Chondrocyte (in vitro differentiated cells): ENCODE data around the gene RASGRP3. TPM values are rescaled to one million over a fixed set of nuclear protein-coding genes. Genes with fewer than 3 reads are reported as not detected.

Experiments used
- DNase-seq: peaks from one replicate; pipeline ENCODE4 v3.0.0; 2021; ENCODE audit warnings: mixed read lengths, low spot score
- H3K27ac Mint-ChIP-seq: one replicate; pipeline ENCODE4 v1.8.0; 2021; ENCODE audit warnings: mild to moderate bottlenecking, moderate library complexity, mixed read lengths; ENCODE audit not compliant: unreplicated experiment
- H3K27me3 Mint-ChIP-seq: 2 replicates; pipeline ENCODE4 v1.8.0; 2021; ENCODE audit warnings: low read depth, mixed read lengths
- H3K36me3 Mint-ChIP-seq: 2 replicates; pipeline ENCODE4 v1.8.0; 2021; ENCODE audit warnings: low read depth, mixed read lengths
- H3K4me1 Mint-ChIP-seq: 2 replicates; pipeline ENCODE4 v1.8.0; 2021; ENCODE audit warnings: low read depth, mild to moderate bottlenecking, mixed read lengths
- H3K4me3 Mint-ChIP-seq: one replicate; pipeline ENCODE4 v1.8.0; 2021; ENCODE audit warnings: mild to moderate bottlenecking, moderate library complexity, mixed read lengths; ENCODE audit not compliant: unreplicated experiment
- H3K9me3 Mint-ChIP-seq: 2 replicates; pipeline ENCODE4 v1.8.0; 2021; ENCODE audit warnings: low read depth, mixed read lengths
- total RNA-seq: library from RNA; stranded (reverse); gene quantifications from 3 replicates; pipeline ENCODE4 v1.2.1, GENCODE V29; 2021
- TF ChIP-seq, protein P1 (sequence below): fragments of 200-600 bp; sonication (generic); IDR thresholded peaks from 2 replicates; pipeline ENCODE4 v1.5.0; 2021; ENCODE audit warnings: antibody characterized with exemption, mild to moderate bottlenecking, moderate library complexity

Gene RASGRP3
- total RNA-seq, 1 donor from 2014 or later: 3.0 TPM

DNA sequence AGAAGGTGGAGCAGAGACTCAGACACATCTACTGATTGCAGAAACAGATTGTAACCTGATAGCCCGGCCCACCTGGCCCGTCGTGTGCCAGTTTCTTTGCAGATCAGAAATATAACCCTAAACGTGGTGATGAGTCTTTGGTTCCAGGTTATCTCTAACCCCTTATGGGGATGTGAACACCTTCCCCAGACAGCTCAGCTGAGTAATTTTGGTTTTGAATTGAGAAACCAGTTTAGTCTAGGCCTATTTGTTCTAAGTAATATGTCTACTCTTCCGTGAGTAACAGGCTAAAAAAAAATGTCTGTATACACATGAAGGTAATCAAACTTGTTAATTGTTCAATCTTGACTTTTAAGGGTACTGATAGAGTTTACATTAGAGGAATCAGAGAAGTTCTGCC, 35.7 kb downstream of the RASGRP3 start:
- H3K27ac Mint-ChIP-seq: no peak overlapping the region
- TF ChIP-seq, protein P1, sequence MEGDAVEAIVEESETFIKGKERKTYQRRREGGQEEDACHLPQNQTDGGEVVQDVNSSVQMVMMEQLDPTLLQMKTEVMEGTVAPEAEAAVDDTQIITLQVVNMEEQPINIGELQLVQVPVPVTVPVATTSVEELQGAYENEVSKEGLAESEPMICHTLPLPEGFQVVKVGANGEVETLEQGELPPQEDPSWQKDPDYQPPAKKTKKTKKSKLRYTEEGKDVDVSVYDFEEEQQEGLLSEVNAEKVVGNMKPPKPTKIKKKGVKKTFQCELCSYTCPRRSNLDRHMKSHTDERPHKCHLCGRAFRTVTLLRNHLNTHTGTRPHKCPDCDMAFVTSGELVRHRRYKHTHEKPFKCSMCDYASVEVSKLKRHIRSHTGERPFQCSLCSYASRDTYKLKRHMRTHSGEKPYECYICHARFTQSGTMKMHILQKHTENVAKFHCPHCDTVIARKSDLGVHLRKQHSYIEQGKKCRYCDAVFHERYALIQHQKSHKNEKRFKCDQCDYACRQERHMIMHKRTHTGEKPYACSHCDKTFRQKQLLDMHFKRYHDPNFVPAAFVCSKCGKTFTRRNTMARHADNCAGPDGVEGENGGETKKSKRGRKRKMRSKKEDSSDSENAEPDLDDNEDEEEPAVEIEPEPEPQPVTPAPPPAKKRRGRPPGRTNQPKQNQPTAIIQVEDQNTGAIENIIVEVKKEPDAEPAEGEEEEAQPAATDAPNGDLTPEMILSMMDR: no peak
- H3K4me3 Mint-ChIP-seq: no peak overlapping the region
- no peak for DNase-seq
- peaks cover 4% of the 10 kb centered on the region for H3K4me1 Mint-ChIP-seq
- peaks cover 4% of the 10 kb centered on the region for H3K9me3 Mint-ChIP-seq
- peaks cover 2% of the 10 kb centered on the region for H3K36me3 Mint-ChIP-seq
- H3K27me3 Mint-ChIP-seq: no peaks in the 10 kb centered on the region

- Mint-ChIP-seq H3K27ac (no peak overlapping the region), H3K36me3 (peaks cover 2% of the 10 kb centered on the region), H3K9me3 (peaks cover 4% of the 10 kb centered on the region), H3K4me1 (peaks cover 4% of the 10 kb centered on the region), H3K4me3 (no peak overlapping the region), H3K27me3 (no peaks in the 10 kb centered on the region)
- TF ChIP-seq, protein P1: no peak
- no peak for DNase-seq
Observed at GRCh38 chr2:33513480-33513879, 37.0 kb downstream of the RASGRP3 start.

DNA sequence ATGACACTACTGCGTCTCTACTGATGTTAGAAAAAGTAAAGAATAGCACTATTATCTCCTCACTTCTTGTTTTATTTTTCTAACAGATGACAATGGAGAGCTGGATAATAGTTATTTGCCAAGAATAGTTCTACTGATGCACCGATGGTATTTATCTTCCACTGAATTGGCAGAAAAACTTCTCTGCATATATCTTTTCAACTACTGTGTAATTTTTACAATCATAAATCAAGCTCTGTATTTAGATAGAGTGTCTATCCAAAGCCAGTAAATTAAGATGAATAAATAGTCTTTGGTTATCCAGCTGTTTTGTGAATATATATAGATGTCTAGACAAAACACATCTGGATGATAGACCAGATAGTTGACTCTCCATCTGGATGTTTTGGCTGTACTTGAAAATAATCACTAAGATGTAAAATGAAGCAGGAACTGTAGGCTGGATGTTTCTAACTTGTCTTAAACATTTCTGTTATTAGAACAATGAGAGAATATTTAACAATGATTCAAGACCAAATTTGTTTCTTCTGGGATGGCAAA, 40.1 kb downstream of the RASGRP3 start:
- Mint-ChIP-seq H3K4me3 (no peak overlapping the region), H3K27me3 (no peaks in the 10 kb centered on the region), H3K9me3 (peaks cover 4% of the 10 kb centered on the region), H3K36me3 (peaks cover 2% of the 10 kb centered on the region), H3K4me1 (peaks cover 10% of the 10 kb centered on the region), H3K27ac (no peak overlapping the region)
- TF ChIP-seq, protein P1: no peak
- no peak for DNase-seq

- Mint-ChIP-seq H3K27ac (no peak overlapping the region), H3K36me3 (peaks cover 2% of the 10 kb centered on the region), H3K27me3 (no peaks in the 10 kb centered on the region), H3K4me1 (peaks cover 26% of the 10 kb centered on the region), H3K9me3 (peaks cover 4% of the 10 kb centered on the region), H3K4me3 (no peak overlapping the region)
- no peak for DNase-seq
- TF ChIP-seq, protein P1: no peak
Observed at GRCh38 chr2:33518200-33518599, 41.8 kb downstream of the RASGRP3 start.

DNA sequence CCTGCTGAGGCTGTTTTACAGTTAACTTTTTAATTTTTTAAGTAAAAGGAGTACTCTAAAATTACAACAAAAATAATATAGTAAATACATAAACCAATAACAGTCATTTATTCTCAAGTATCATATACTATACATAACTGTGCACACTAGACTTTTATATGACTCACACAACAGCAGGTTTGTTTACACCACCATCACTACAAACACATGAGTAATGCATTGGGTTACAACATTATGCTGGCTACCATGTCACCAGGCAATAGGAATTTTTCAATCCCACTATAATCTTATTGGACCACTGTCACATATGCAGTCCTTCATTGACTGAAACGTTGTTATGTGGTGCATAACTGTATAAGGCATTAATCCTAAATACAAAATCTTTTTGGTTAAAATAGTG, 42.5 kb downstream of the RASGRP3 start:
- TF ChIP-seq, protein P1: no peak
- H3K36me3 Mint-ChIP-seq: peaks cover 2% of the 10 kb centered on the region
- DNase-seq: no peak
- no peak overlapping the region for H3K4me3 Mint-ChIP-seq
- no peaks in the 10 kb centered on the region for H3K27me3 Mint-ChIP-seq
- H3K27ac Mint-ChIP-seq: no peak overlapping the region
- peaks cover 26% of the 10 kb centered on the region for H3K4me1 Mint-ChIP-seq
- H3K9me3 Mint-ChIP-seq: peaks cover 4% of the 10 kb centered on the region
